ENCODE data around the gene PGM3. TPM values are rescaled to one million over a fixed set of nuclear protein-coding genes. Genes with fewer than 3 reads are reported as not detected.
"Not testable (repeated sequence)": the region's sequence is repeated elsewhere in the genome, so short reads cannot be mapped to it uniquely, and the experiment has no call there.

Gene PGM3
- total RNA-seq, 1 experiment from 2014 or later, result 33.8 TPM

DNA sequence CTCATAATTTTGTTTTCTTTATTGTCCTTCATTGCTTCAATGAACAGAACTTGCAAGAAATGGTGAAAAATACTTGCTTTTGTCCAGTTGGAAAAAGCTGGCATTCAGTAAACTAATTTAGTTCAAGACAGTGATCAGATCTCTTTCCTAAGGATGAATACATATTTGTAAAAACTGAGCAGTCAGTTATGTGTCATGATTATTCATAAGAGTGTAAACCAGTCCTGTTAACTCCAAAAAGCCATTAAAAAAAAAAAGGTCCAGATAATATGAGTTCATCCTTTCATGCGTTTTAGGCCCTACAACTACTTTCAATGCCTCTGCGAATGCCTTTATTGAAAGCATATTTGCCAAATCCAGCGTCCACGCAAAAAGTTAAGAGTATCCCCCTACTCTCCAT is 609 bp downstream of the PGM3 start:
- H3K79me2 ChIP-seq (ENCODE audit: low read depth), result peaks cover 9% of the 10 kb centered on the region
- H3K36me3 ChIP-seq (ENCODE audit: low read depth), result no peaks in the 10 kb centered on the region
- no peaks in the 10 kb centered on the region for H3K9me2 ChIP-seq (ENCODE audit: insufficient read depth)
- intact Hi-C loops (cut with micrococcal nuclease; ENCODE audit: unreplicated experiment), result loop anchor here (5.0 to 10.0 kb wide), 2 partner anchors 125 to 948 kb away; partner anchors contain the start of genes DOP1A, IBTK and UBE3D
- no peaks in the 10 kb centered on the region for H4K20me1 ChIP-seq (ENCODE audit: insufficient read depth)
- peaks cover 3% of the 10 kb centered on the region; the same call in 1 of the 2 replicates for H3K4me1 ChIP-seq (replicated peaks; ENCODE audit: insufficient read depth)
- H2AFZ ChIP-seq, result peak overlapping the region; percentile 94
- ChIA-PET CTCF (no interaction called here), POLR2A (ENCODE audit: unreplicated experiment) (no interaction called here)
- H3K27me3 ChIP-seq (ENCODE audit: insufficient read depth, low read depth), result no peaks in the 10 kb centered on the region
- H3K9me3 ChIP-seq (ENCODE audit: insufficient read depth, low read depth), result no peaks in the 10 kb centered on the region
- H3K4me2 ChIP-seq, result peak overlapping the region; percentile 86
- no peak for TF ChIP-seq CTCF (conservative IDR thresholded peaks at IDR 0.05)
- no peaks in the 10 kb centered on the region for H3F3A ChIP-seq (ENCODE audit: insufficient read depth, low read depth)
- no TSS peak for BruUV-seq (replicated peaks)
- H3K27ac ChIP-seq, result no peak overlapping the region
- H3K4me3 ChIP-seq, result peak overlapping the region; percentile 77
- DNase-seq, result no peak

DNA sequence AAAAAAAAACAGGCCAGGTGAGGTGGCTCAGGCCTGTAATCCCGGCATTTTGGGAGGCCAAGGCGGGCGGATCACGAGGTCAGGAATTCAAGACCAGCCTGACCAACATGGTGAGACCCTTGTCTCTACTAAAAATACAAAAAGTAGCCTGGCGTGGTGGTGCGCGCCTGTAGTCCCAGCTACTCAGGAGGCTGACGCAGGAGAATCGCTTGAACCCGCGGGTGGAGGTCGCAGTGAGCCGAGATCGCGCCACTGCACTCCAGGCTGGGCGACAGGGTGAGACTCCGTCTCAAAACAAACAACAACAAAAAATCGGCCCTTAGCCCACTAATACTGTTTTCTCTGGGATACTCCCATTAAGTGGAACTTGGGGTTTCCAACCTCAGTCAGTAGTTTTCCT is 1.1 kb downstream of the PGM3 start:
- peak overlapping the region; percentile 86 for H3K4me2 ChIP-seq
- H3F3A ChIP-seq (ENCODE audit: insufficient read depth, low read depth); H3K27ac ChIP-seq; H3K9me3 ChIP-seq (ENCODE audit: insufficient read depth, low read depth); POLR2A ChIA-PET (ENCODE audit: unreplicated experiment); H3K79me2 ChIP-seq (ENCODE audit: low read depth); H3K9me2 ChIP-seq (ENCODE audit: insufficient read depth); H2AFZ ChIP-seq; BruUV-seq (replicated peaks); H3K27me3 ChIP-seq (ENCODE audit: insufficient read depth, low read depth); DNase-seq; H4K20me1 ChIP-seq (ENCODE audit: insufficient read depth); H3K4me1 ChIP-seq (replicated peaks; ENCODE audit: insufficient read depth); H3K36me3 ChIP-seq (ENCODE audit: low read depth): not testable (repeated sequence)
- intact Hi-C loops (cut with micrococcal nuclease; ENCODE audit: unreplicated experiment), result loop anchor here (5.0 to 10.0 kb wide), 2 partner anchors 125 to 947 kb away; partner anchors contain the start of genes DOP1A, IBTK and UBE3D
- H3K4me3 ChIP-seq, result peak overlapping the region; percentile 77
- CTCF ChIA-PET, result interaction anchor here (0.6 kb wide), 1 partner anchor 8 kb away, joined by 3 read pairs; no protein-coding TSS in a partner anchor

DNA sequence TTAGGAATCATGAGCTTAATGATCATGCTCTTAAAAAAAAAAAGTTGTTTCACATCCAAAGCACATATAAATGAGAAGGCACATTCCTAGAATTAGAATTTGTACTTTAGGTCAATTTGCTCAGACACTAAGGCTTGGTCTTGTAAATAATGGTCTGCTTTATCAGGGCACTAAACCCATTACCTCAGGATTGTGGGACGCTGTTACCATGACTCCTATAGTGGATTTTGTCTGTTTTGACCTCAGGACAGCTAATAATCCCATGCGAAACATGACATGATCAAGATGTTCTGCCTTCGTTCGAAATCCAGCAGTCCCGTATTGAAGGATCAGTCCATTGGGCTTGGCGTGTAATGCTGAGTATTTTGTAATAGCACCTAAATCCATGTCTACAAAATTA is 2.4 kb downstream of the PGM3 start:
- no peaks in the 10 kb centered on the region for H3K9me2 ChIP-seq (ENCODE audit: insufficient read depth)
- H3K4me3 ChIP-seq, result no peak overlapping the region
- peaks cover 9% of the 10 kb centered on the region for H3K79me2 ChIP-seq (ENCODE audit: low read depth)
- ChIA-PET POLR2A (ENCODE audit: unreplicated experiment) (no interaction called here), CTCF (no interaction called here)
- peaks cover 3% of the 10 kb centered on the region; the same call in 1 of the 2 replicates for H3K4me1 ChIP-seq (replicated peaks; ENCODE audit: insufficient read depth)
- H3K27ac ChIP-seq, result no peak overlapping the region
- H3K36me3 ChIP-seq (ENCODE audit: low read depth), result no peaks in the 10 kb centered on the region
- H3K27me3 ChIP-seq (ENCODE audit: insufficient read depth, low read depth), result no peaks in the 10 kb centered on the region
- BruUV-seq (replicated peaks), result no TSS peak
- H3K9me3 ChIP-seq (ENCODE audit: insufficient read depth, low read depth), result no peaks in the 10 kb centered on the region
- no peak overlapping the region for H2AFZ ChIP-seq
- intact Hi-C loops (cut with micrococcal nuclease; ENCODE audit: unreplicated experiment), result loop anchor here (5.0 to 10.0 kb wide), 2 partner anchors 123 to 946 kb away; partner anchors contain the start of genes DOP1A, IBTK and UBE3D
- H3F3A ChIP-seq (ENCODE audit: insufficient read depth, low read depth), result no peaks in the 10 kb centered on the region
- no peak for DNase-seq
- no peak for TF ChIP-seq CTCF (conservative IDR thresholded peaks at IDR 0.05)
- no peak for TF ChIP-seq EZH2 (IDR thresholded peaks at IDR 0.05; ENCODE audit: low read depth)
- H3K4me2 ChIP-seq, result no peak overlapping the region
- H4K20me1 ChIP-seq (ENCODE audit: insufficient read depth), result no peaks in the 10 kb centered on the region

DNA sequence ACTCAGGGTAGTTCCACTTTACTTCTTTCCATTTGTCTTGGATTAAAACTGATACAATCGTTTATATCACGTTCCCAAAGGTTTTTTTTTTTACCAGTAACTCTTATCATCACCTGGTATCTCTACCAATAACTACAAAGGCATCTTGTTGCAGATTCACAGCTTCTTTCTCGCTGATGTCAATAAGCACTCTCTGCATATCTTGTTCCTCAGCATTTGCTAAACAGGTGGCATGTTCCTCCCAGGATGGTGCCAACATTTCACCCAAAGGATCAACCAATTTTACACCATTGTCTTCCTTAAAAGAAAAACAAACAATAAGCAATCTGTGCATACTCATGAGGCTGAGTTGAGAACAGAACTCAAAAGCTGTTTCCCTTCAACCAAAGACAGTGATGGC is 4.6 kb downstream of the PGM3 start:
- no peaks in the 10 kb centered on the region for H3K27me3 ChIP-seq (ENCODE audit: insufficient read depth, low read depth)
- no peak overlapping the region for H3K27ac ChIP-seq
- no TSS peak for BruUV-seq (replicated peaks)
- no peaks in the 10 kb centered on the region for H3K9me2 ChIP-seq (ENCODE audit: insufficient read depth)
- H4K20me1 ChIP-seq (ENCODE audit: insufficient read depth), result no peaks in the 10 kb centered on the region
- H3F3A ChIP-seq (ENCODE audit: insufficient read depth, low read depth), result no peaks in the 10 kb centered on the region
- ChIA-PET CTCF (no interaction called here), POLR2A (ENCODE audit: unreplicated experiment) (interaction anchor here (0.7 kb wide), 1 partner anchor 240 kb away, joined by 5 read pairs; no protein-coding TSS in a partner anchor)
- H3K4me3 ChIP-seq, result no peak overlapping the region
- H2AFZ ChIP-seq, result no peak overlapping the region
- H3K4me2 ChIP-seq, result no peak overlapping the region
- no peaks in the 10 kb centered on the region for H3K36me3 ChIP-seq (ENCODE audit: low read depth)
- no peak for DNase-seq
- TF ChIP-seq EZH2 (IDR thresholded peaks at IDR 0.05; ENCODE audit: low read depth) (no peak), CTCF (conservative IDR thresholded peaks at IDR 0.05) (no peak)
- peaks cover 3% of the 10 kb centered on the region; the same call in 1 of the 2 replicates for H3K4me1 ChIP-seq (replicated peaks; ENCODE audit: insufficient read depth)
- no peaks in the 10 kb centered on the region for H3K9me3 ChIP-seq (ENCODE audit: insufficient read depth, low read depth)
- intact Hi-C loops (cut with micrococcal nuclease; ENCODE audit: unreplicated experiment), result no loop called here
- H3K79me2 ChIP-seq (ENCODE audit: low read depth), result peaks cover 9% of the 10 kb centered on the region

Data from PC-9 (cell line).